Astrocyte of the cerebellum (primary cell): ENCODE data around the gene ANKRD39.

Experiments used
- DNase-seq: peaks from one replicate; pipeline ENCODE4 v3.0.0-alpha.2; 2011; ENCODE audit warnings: low read depth
- H3K4me3 ChIP-seq: 2 replicates; pipeline ENCODE4 v1.5.1; 2011; ENCODE audit warnings: mild to moderate bottlenecking, low read depth, low read length, moderate library complexity
- in situ Hi-C: cut with HindIII; loops from 2 replicates; pipeline ENCODE4 v1.10.0; 2017; ENCODE audit warnings: low sequenced_read_pairs
- TF ChIP-seq, protein P1 (sequence below): IDR thresholded peaks from 2 replicates; pipeline ENCODE4 v1.5.1; 2012; ENCODE audit warnings: low read length, low read depth, moderate library complexity, mild to moderate bottlenecking; ENCODE audit errors: missing control alignments

ANKRD39 gene

DNA sequence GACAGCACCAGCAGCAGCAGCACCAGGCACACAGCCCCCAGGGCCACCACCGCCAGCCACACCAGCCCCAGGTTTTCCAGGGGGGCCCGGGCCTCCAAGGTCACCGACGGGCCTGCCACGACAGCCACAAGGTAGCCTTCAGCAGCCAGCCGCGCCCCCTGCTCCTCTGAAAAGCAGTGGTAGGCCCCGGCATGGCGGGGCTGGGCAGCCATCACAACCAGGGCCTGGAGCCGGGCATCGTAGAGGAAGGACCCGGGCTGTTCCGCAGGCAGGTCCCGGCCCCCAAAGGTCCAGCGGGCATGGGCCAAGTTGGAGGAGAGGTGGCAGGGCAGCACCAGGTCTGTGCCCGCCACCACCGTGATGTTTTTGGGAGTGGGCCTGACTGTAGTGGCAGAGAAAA is 3.3 kb upstream of the ANKRD39 start:
- in situ Hi-C loops = no loop called here
- TF ChIP-seq, protein P1, sequence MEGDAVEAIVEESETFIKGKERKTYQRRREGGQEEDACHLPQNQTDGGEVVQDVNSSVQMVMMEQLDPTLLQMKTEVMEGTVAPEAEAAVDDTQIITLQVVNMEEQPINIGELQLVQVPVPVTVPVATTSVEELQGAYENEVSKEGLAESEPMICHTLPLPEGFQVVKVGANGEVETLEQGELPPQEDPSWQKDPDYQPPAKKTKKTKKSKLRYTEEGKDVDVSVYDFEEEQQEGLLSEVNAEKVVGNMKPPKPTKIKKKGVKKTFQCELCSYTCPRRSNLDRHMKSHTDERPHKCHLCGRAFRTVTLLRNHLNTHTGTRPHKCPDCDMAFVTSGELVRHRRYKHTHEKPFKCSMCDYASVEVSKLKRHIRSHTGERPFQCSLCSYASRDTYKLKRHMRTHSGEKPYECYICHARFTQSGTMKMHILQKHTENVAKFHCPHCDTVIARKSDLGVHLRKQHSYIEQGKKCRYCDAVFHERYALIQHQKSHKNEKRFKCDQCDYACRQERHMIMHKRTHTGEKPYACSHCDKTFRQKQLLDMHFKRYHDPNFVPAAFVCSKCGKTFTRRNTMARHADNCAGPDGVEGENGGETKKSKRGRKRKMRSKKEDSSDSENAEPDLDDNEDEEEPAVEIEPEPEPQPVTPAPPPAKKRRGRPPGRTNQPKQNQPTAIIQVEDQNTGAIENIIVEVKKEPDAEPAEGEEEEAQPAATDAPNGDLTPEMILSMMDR = no peak
- no peak overlapping the region for H3K4me3 ChIP-seq
- DNase-seq = no peak

DNA sequence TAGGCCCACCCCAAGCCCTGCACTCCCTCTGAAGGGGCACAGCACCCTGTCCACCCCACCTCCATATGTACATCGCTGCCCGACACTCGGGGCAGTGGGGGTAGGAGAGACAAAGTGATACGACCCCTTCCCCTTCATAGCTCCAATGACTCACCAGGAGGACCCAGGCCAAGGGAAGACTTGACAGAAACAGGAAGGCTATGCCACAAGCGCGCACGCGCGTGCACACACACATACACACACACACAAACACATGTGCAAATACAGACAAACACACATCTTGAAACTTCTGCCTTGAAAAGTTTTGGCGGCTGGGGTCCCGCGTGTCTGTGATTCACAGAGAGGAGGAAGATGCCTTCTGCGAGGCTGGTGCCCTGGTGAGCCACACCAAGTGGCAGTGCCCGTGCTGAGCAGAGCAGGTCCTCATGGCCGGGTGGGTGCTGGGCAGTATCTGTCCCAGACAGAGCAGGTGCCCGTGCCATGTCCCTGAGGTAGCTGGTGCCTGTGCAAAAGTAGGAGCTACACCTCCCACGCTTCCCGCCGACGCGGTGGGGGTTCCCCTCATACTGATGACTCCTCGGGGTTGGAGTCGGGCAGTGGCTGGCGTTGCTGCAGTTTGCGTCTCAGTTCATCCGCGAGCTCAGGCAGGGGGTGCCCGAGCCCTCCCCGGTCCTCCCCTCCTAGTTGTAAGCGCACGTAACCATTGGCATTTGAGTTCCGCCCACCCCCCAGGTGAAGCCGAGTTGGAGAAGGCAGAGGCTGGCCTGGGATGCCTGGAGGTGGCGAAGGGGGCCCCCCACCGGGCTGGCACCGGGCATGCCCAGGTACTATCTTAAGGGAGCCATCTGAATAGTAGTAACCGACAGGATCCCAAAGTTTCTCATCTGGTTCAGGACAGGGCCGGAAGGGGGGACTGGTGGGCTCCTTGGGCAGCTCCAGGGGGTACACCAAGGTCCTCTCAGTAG is 2.5 kb upstream of the ANKRD39 start:
- TF ChIP-seq, protein P1 = no peak
- DNase-seq = no peak
- no peak overlapping the region for H3K4me3 ChIP-seq
- in situ Hi-C loops = no loop called here

DNA sequence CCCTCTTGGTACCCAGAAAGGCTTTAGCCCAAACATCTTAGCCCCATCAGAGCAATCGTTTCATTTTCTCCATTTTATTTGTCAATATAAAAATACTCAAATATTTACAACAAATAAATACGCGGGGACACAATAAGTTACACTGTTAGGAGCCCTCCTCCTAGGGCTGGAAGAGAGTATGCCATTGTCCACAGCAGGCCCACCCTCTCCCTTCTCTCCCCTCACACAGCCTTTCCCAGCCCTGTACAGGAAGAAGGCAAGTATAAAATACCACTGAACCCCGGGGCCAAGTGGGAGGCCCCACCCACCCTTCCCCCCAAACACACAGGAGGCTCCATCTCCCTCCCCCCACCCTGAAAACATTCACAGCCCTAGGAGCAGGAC is 1.9 kb upstream of the ANKRD39 start:
- in situ Hi-C loops = no loop called here
- TF ChIP-seq, protein P1 = no peak
- DNase-seq = no peak
- no peak overlapping the region for H3K4me3 ChIP-seq

DNA sequence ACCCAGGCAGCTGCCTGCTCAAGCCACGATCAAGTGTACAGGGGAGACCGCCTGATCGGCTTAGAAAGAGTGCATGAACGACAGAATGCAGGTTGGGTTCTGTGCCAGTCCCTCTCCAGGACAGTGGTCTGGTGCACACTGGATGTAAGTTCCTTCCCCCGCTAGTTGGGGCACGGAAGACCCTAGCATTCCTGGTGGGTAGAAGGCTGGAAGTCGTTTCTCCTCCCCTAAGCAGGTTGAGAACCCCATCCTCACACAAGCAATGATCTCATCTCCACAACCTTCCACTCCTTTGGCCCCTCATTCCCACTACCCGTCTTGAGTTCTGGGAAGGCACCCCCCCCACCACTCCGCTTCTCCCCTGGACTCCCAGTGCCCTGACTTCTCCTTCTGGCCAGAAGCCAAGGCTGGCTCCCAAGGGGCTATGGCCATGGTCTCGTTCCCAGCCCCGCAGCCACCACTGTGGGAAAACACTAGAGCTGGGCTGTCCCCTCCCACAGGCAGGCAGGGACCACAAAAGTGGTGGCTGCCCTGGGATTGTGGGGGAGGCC is 1.4 kb upstream of the ANKRD39 start:
- TF ChIP-seq, protein P1 = no peak
- H3K4me3 ChIP-seq = peak overlapping the region; percentile 71
- in situ Hi-C loops = no loop called here

DNA sequence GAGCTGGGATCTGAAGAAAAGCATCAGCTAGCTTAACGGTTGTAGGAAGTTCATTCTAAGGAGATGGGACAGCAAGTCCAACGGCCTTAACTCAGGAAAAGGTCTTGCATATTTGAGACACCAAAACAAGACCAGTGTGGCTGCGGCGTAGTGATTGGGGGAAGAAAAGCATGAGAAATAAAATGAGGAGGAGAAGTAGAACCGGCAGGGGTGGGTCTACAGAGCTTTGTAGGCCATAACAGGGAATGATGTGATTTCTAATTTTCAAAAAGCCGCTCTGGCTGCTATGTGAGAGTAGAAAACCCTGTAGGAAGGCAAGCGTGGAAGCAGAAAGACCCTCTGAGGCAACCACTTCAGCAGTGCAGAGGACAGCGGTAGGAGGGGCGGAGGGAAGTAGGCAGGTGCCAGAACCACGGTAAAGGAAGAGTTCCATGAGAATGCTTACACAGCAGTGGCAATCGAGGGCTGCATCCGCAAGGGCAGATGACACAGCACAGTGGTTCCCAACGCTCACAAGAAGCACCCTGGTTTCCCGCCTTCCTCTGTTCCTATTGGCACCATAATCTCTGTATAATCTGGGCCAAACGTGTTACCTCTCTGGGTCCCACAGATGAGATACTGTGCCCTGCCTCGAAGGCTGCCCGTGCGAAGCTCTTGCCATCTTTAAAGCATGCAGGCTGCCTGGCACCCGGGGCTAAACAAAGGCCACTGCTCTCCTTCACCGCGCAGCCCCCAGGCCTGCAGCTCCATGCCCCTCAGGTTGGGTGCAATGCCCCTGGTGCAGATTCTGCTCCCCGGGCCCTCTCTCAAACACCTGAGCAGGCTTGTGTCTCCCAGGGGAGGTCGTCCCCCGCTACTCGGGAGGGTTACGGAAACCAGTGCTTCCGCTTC is 795 bp downstream of the ANKRD39 start:
- TF ChIP-seq, protein P1 = no peak
- no peak for DNase-seq
- in situ Hi-C loops = no loop called here
- H3K4me3 ChIP-seq = peak overlapping the region; percentile 71

More for the DNA sequence above, 1.4 kb upstream of the ANKRD39 start:
- no peak for DNase-seq

DNA sequence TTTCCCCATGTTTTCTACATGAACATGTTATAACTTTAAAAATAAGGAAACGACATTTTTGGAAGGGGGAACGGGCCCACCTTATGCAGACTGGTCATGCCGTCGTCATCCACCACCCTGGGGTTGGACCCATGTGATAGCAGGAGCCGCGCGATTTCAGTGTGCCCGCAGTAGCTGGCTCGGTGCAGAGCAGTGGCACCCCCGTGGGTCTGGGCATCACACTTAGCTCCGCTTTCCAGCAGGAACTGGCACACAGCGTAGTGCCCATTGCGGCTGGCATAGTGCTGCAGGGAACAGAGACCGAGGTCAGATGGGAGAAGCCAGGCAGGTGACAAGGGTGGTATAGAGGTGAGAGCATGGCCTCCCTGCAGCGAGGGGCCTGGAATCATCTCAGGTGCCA is 4.5 kb downstream of the ANKRD39 start:
- in situ Hi-C loops = no loop called here
- TF ChIP-seq, protein P1 = no peak
- no peak for DNase-seq
- no peak overlapping the region for H3K4me3 ChIP-seq
